Measurements from ENCODE around the gene CPSF3. TPM values are rescaled to one million over a fixed set of nuclear protein-coding genes. Genes with fewer than 3 reads are reported as not detected.

The CPSF3 gene
- total and polyA plus RNA-seq, 2 of the 8 experiments (the other 6 are each of a cell fraction or from before 2014, with no cell fraction given): 44.5 to 93.3 TPM

DNA sequence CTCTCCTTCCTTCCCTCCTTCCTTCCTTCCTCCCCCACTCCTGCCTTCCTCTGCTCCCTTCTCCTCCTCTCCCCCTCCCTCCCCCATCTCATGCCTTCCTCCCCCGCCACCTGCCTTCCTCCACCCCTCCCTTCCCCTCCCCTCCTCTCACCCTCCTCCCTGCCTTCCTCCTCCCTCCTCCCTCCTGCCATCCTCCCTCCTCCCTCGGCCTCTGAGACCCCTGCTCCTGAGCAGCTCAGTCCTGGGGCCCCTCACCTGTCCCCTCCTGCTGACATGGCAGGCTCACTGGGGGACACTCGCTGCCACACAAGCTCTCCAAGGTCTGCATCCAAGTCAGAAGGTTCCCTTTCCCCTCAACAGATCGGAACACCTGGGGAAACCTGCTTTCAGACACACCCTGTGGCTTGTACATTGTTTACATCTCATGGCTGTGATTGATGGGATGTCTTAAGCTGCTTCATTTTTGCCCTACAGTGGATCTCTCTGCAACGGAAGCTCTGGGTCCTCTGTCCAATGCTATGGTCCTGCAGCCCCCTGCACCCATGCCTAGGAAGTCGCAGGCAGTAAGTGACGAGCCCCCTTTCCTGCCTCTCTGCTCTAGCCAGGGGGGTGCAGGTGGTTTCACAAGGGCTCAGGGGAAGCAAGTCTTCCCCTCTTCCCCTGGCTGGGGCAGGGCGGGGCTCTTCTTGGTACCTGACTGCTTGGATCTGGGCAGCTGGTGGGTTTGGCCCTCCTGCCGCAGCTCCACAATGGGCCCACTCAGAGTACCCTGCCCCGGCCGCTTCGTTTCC is 23.0 kb upstream of the CPSF3 start (continued):
- TF ChIP-seq, protein P1, sequence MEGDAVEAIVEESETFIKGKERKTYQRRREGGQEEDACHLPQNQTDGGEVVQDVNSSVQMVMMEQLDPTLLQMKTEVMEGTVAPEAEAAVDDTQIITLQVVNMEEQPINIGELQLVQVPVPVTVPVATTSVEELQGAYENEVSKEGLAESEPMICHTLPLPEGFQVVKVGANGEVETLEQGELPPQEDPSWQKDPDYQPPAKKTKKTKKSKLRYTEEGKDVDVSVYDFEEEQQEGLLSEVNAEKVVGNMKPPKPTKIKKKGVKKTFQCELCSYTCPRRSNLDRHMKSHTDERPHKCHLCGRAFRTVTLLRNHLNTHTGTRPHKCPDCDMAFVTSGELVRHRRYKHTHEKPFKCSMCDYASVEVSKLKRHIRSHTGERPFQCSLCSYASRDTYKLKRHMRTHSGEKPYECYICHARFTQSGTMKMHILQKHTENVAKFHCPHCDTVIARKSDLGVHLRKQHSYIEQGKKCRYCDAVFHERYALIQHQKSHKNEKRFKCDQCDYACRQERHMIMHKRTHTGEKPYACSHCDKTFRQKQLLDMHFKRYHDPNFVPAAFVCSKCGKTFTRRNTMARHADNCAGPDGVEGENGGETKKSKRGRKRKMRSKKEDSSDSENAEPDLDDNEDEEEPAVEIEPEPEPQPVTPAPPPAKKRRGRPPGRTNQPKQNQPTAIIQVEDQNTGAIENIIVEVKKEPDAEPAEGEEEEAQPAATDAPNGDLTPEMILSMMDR (IDR thresholded peaks at IDR 0.05; ENCODE audit: control extremely low read depth in 1 of 3, insufficient read depth in 1 of 3, low read depth in 1 of 3, low read length in 3 of 3): no peak
- TF ChIP-seq KDM5A (IDR thresholded peaks at IDR 0.05; ENCODE audit: low read length) (no peak), TCF12 (IDR thresholded peaks at IDR 0.05; ENCODE audit: low read depth, low read length) (no peak), RNF2 (IDR thresholded peaks at IDR 0.05; ENCODE audit: borderline replicate concordance, low read depth, low read length, missing control alignments, poor library complexity, severe bottlenecking) (no peak), CTBP2 (IDR thresholded peaks at IDR 0.05; ENCODE audit: borderline replicate concordance, insufficient read depth, insufficient read length, low read length) (no peak), KDM4A (IDR thresholded peaks at IDR 0.05; ENCODE audit: low read depth, low read length, severe bottlenecking) (no peak), KDM1A (IDR thresholded peaks at IDR 0.05; ENCODE audit: borderline replicate concordance, low read length) (no peak), SRF (IDR thresholded peaks at IDR 0.05; ENCODE audit: low read depth, low read length) (no peak), RXRA (IDR thresholded peaks at IDR 0.05; ENCODE audit: insufficient read depth, low read depth, low read length) (no peak)
- TF ChIP-seq, protein P2, sequence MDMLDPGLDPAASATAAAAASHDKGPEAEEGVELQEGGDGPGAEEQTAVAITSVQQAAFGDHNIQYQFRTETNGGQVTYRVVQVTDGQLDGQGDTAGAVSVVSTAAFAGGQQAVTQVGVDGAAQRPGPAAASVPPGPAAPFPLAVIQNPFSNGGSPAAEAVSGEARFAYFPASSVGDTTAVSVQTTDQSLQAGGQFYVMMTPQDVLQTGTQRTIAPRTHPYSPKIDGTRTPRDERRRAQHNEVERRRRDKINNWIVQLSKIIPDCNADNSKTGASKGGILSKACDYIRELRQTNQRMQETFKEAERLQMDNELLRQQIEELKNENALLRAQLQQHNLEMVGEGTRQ (IDR thresholded peaks at IDR 0.05; ENCODE audit: low read length): no peak
